Measurements from ENCODE around the gene WDSUB1. TPM values are rescaled to one million over a fixed set of nuclear protein-coding genes. Genes with fewer than 3 reads are reported as not detected.
A peak's percentile ranks its signal among the peaks of the same experiment; 100 is the strongest.

The WDSUB1 gene
- total RNA-seq, 1 experiment from 2014 or later, result 16.5 TPM

DNA sequence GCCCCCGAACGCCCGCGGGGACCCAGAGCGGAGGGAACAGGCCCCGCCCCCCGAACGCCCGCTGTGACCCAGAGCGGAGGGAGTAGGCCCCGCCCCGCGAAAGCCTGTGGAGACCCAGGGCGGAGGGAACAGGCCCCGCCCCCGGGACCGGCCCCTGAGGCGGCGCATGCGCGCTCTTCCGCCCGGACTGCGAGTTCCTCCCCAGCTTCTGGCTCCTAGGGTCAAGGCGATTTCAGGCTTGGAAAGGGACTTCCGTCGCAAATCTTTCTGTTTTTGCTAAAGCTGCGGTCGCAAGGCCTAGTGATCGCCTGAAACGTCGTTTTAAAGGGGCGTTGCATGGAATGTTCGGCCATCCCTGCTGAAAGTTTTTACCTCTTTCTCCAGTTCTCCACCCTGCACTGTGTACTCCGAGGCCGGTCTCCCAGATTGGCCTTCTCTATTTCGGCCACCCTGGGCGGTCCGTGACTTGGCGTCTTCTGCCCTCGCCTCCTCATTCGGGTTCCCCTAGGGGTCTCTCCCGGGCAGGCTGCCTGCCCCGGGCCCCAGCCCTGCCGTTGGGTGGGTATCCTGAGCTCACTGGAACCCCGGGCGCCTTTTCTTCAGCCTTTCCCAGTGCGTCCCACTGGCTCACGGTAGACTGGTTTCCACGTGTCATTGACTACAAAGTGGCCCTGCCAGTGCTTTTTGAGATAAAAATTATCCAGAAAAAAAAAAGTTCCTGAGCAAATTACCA is 372 bp upstream of the WDSUB1 start:
- Mint-ChIP-seq H3K27me3 (ENCODE audit: insufficient read depth, unreplicated experiment) (no peaks in the 10 kb centered on the region), H3K27ac (ENCODE audit: unreplicated experiment) (peak overlapping the region; percentile 78), H3K4me3 (ENCODE audit: unreplicated experiment) (peak overlapping the region; percentile 89), H3K4me1 (ENCODE audit: low read depth, unreplicated experiment) (peaks cover 22% of the 10 kb centered on the region), H3K36me3 (ENCODE audit: insufficient read depth, unreplicated experiment) (no peaks in the 10 kb centered on the region), H3K9me3 (ENCODE audit: unreplicated experiment) (no peaks in the 10 kb centered on the region)
- peak; percentile 99 to 100 for DNase-seq
- Histone ChIP-seq H3K4me1 (peaks cover 13% of the 10 kb centered on the region), H3K36me3 (ENCODE audit: control insufficient read depth, insufficient read depth, low read length) (no peaks in the 10 kb centered on the region; the same call in 1 of the 2 replicates), H3K9me3 (no peaks in the 10 kb centered on the region), H3K4me3 (ENCODE audit: low read depth, low read length) (peak overlapping the region; percentile 50), H3K27me3 (replicated peaks; ENCODE audit: control insufficient read depth, insufficient read depth, low read length) (no peaks in the 10 kb centered on the region)
- intact Hi-C loops (cut with micrococcal nuclease; ENCODE audit: unreplicated experiment), result loop anchor here (1.0 to 10.0 kb wide), 3 partner anchors 15 to 425 kb away; partner anchors contain the start of gene MARCHF7
- peak in 1 of 2 experiments; percentile 18 for TF ChIP-seq CTCF (IDR thresholded peaks at IDR 0.05; ENCODE audit: insufficient read depth in 1 of 2, low read depth in 1 of 2, low read length in 1 of 2, severe bottlenecking in 1 of 2, unreplicated experiment in 1 of 2)
- ChIA-PET CTCF (interaction anchor here (0.6 kb wide), 1 partner anchor 14 kb away, joined by 3 read pairs; no protein-coding TSS in a partner anchor), POLR2A (interaction anchor here (0.5 to 0.6 kb wide), 2 partner anchors 13 to 479 kb away, joined by 3 to 4 read pairs; no protein-coding TSS in a partner anchor)
- TSS peak; percentile 95 for BruUV-seq (replicated peaks)

DNA sequence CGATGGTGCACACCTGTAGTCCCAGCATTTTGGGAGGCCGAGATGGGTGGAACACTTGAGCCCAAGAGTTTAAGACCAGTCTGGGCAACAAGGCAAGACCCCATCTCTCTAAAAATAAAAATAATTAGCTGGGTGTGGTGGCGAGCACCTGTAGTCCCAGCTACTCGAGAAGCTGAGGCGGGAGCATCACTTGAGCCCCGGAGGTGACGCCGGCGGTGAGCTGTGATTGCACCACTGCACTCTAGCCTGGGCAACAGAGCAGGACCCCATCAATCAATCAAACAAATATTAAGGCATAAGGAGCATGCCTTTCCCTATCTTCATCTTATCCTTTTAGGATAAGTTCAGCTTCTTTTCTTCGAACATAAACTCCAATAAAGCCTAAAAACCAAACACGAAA is 1.1 kb downstream of the WDSUB1 start:
- H3K36me3 ChIP-seq (ENCODE audit: control insufficient read depth, insufficient read depth, low read length), result no peaks in the 10 kb centered on the region; the same call in 1 of the 2 replicates
- CTCF ChIA-PET, result interaction anchor here (1.1 kb wide), 1 partner anchor 14 kb away, joined by 7 read pairs; no protein-coding TSS in a partner anchor
- BruUV-seq (replicated peaks), result TSS peak; percentile 48
- Mint-ChIP-seq H3K4me1 (ENCODE audit: low read depth, unreplicated experiment) (peaks cover 20% of the 10 kb centered on the region), H3K27ac (ENCODE audit: unreplicated experiment) (peak overlapping the region; percentile 78), H3K27me3 (ENCODE audit: insufficient read depth, unreplicated experiment) (no peaks in the 10 kb centered on the region), H3K36me3 (ENCODE audit: insufficient read depth, unreplicated experiment) (peaks cover 9% of the 10 kb centered on the region), H3K4me3 (ENCODE audit: unreplicated experiment) (peak overlapping the region; percentile 89), H3K9me3 (ENCODE audit: unreplicated experiment) (no peaks in the 10 kb centered on the region)
- peaks cover 13% of the 10 kb centered on the region for H3K4me1 ChIP-seq
- peak overlapping the region; percentile 90 for H3K4me3 ChIP-seq (ENCODE audit: low read depth, low read length)
- no peak for DNase-seq
- no peaks in the 10 kb centered on the region for H3K9me3 ChIP-seq
- POLR2A ChIA-PET, result interaction anchor here (1.1 to 1.2 kb wide), 2 partner anchors 14 to 330 kb away, joined by 7 to 10 read pairs; no protein-coding TSS in a partner anchor
- intact Hi-C loops (cut with micrococcal nuclease; ENCODE audit: unreplicated experiment), result loop anchor here (5.0 to 10.0 kb wide), 2 partner anchors 381 to 427 kb away; partner anchors contain the start of gene MARCHF7
- no peaks in the 10 kb centered on the region for H3K27me3 ChIP-seq (replicated peaks; ENCODE audit: control insufficient read depth, insufficient read depth, low read length)
- TF ChIP-seq CTCF (IDR thresholded peaks at IDR 0.05; ENCODE audit: insufficient read depth in 1 of 2, low read depth in 1 of 2, low read length in 1 of 2, severe bottlenecking in 1 of 2, unreplicated experiment in 1 of 2), result no peak

GRCh38 chr2:159283529-159283928 is 3.0 kb downstream of the WDSUB1 start:
- H3K36me3 ChIP-seq (ENCODE audit: control insufficient read depth, insufficient read depth, low read length), result no peaks in the 10 kb centered on the region; the same call in 1 of the 2 replicates
- H3K4me1 Mint-ChIP-seq (ENCODE audit: low read depth, unreplicated experiment), result peaks cover 14% of the 10 kb centered on the region
- no peaks in the 10 kb centered on the region for H3K9me3 Mint-ChIP-seq (ENCODE audit: unreplicated experiment)
- no peak overlapping the region for H3K4me3 ChIP-seq (ENCODE audit: low read depth, low read length)
- no peak overlapping the region for H3K27ac Mint-ChIP-seq (ENCODE audit: unreplicated experiment)
- BruUV-seq (replicated peaks), result no TSS peak
- no peaks in the 10 kb centered on the region for H3K27me3 Mint-ChIP-seq (ENCODE audit: insufficient read depth, unreplicated experiment)
- no peaks in the 10 kb centered on the region for H3K27me3 ChIP-seq (replicated peaks; ENCODE audit: control insufficient read depth, insufficient read depth, low read length)
- H3K4me1 ChIP-seq, result peaks cover 13% of the 10 kb centered on the region
- no peaks in the 10 kb centered on the region for H3K9me3 ChIP-seq
- POLR2A ChIA-PET, result no interaction called here
- intact Hi-C loops (cut with micrococcal nuclease; ENCODE audit: unreplicated experiment), result loop anchor here (10.0 kb wide), 1 partner anchor 379 kb away; no protein-coding TSS in a partner anchor
- no peak for DNase-seq
- no peak for TF ChIP-seq CTCF (IDR thresholded peaks at IDR 0.05; ENCODE audit: insufficient read depth in 1 of 2, low read depth in 1 of 2, low read length in 1 of 2, severe bottlenecking in 1 of 2, unreplicated experiment in 1 of 2)
- peaks cover 15% of the 10 kb centered on the region for H3K36me3 Mint-ChIP-seq (ENCODE audit: insufficient read depth, unreplicated experiment)
- CTCF ChIA-PET, result interaction anchor here (0.5 kb wide), 1 partner anchor 550 kb away, joined by 3 read pairs; no protein-coding TSS in a partner anchor
- H3K4me3 Mint-ChIP-seq (ENCODE audit: unreplicated experiment), result no peak overlapping the region

Data from Caco-2 (cell line).